RPMI8226 (cell line): ENCODE results near the gene NRG2.

Experiments used
- DNase-seq: peaks from one replicate; pipeline ENCODE4 v3.0.0-alpha.2; 2015

Gene NRG2

DNA sequence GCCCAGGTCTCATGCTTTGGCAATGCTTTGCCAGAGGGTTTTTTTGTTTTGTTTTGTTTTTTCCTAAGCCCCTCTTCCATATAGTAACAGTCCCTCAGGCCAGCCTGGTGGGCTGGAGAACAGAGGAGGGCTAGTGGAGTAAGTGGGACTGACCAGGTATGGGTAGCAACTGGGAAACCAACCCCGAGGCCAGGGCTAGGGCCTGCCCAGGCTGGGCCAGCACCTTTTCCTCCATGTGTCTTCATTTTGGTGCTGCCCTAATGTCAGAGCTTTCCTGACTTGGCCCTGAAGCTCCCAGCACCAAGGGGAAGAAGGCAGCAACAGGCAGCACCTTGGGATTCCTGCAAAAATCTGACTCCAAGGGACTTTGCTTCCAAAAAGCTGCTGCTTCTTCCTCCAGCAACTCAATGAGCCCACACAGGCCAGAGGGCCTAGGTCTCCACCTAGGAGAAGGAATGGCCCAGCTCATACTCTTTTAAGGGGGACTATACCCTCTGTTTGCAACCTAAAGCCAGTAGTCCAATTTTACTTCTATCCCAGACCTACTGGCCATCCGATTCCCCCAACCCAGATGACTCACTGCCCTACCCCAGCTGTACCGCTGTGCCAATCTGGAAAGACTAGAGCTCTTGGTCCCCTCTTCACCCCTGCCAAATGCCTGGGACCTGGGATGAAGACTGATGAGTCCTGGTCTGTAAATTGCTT lies 142.4 kb downstream of the NRG2 start:
- no peak for DNase-seq

DNA sequence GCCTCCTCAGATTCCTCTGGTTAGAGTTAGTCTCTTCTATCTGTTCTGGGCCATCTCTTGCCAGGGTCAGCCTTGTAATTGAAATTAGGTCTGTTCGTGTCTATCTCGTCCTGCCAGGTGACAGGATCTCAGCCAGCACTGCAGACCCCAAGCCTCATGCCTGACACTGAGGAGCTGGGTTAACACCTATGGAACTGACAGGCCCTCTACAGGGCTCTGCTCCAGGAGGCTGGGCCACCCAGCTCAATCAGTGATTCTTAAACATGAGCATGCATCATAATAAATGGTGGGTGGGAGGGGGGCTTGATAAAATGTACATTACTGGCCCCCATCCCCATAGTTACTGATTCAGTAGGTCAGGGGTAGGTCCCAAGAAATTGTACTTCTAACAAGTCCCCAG lies 144.1 kb downstream of the NRG2 start:
- no peak for DNase-seq

DNA sequence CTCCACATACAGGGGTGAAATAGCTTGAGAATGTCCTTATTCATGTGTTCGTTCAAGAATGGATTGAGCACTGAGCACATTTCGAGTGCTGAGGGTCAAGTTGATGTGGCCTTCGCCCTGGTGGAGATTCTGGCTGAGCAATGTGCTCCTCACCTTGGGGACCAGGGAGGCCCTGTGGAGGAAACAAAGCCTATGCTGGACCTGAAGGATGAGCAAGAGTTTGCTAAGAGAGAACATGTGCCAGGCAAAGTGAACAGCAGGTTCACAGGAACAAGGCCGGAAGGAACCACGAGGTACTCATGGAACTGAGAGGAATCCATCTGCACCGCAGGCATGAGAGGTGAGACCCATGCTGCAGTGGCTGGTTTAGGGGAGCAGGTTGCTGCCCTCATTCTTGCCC lies 145.1 kb downstream of the NRG2 start:
- no peak for DNase-seq

DNA sequence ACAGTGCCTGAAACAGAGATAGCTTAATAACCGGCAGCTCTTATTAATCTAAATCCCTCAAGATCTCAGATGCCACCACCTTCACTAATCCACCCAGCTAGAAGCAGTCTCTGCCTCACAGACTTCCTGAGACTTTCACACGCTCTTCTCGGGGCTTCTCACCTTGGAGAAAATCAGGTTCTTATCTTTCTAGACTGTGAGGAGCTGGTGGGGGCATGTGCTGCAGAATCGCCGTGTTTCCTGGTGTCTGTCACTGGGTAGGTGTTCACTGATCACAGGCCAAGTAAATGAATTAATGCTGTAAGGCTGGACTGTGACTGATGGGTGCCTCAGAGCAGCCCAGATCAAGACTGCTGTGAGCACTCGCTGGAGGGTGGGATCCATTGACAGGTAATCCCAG lies 145.8 kb downstream of the NRG2 start:
- DNase-seq, result no peak

DNA sequence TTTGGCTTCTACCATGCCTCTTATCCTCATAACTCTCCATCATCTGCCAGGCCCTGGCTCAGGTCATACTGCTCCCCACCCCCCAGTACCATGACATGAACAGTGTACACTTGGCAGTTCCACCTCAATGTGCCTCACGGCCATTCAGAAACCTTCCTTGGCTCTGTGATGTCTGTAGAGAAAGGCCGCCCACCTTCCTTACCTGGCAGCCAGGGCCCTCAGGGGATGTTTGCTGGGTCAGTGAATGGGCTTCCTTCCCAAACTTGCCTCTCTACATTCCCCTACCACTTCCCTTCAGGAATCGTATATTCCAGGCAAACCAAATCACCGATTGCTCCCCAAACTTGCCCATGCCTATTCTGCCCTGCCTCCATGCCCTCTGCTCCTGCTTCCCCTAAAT lies 146.4 kb downstream of the NRG2 start:
- no peak for DNase-seq

DNA sequence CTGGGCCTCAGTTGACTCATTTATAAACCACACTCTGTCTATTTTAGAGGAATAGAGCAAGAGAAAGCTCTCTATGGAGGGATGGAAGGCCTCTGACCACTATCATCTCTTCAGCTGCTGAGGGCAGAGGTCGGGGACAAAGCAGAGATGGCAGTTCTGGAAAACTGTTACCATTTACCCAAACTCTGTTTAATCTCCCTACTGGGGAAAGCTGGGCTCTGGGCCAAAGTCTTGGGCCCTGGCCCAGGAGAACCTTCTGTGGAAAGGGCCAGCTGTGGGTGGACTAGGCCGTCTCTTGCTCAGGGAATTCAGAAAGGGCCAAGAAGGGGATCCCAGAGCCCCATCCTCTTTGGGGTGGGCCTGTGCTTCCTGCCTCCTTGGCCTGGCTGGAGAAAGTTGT lies 147.5 kb downstream of the NRG2 start:
- no peak for DNase-seq

DNA sequence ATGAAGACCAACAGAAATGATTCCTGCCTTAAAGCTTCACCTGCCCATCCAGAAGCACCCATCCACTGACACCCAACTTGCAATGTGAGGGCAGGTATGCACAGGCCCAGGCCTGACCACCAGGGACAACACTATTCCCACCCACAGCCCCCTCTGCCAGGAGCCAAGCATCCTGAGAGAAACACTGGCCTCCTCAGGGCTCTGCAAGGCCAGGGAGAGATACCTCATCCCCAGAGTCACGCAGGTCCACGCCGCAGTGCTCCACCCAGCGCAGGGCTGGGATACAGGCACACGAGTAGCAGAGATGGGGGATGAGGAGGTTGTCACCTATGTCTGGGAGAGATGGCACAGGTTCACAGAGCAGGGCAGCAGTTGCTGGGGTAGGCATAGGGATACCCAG lies 148.1 kb downstream of the NRG2 start:
- DNase-seq, result no peak

DNA sequence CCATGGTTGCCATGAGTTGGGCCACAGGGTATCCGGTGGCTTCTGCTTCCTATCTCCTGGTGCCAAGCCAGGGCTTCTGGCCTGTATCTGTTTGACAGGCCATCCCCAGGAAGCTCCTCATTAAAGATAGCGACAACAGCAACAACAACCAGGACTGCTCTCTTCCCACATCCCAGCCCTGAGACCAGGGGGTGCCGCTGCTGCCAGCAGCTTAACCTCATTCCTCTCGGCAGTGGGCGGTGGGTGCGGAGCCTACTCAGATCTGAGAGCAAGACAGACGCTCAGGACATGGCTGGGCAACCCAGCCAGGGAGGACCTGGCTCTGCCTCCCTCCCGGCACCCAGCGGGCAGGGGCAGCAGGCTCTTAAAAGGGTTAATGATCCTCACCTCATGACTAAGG lies 149.2 kb downstream of the NRG2 start:
- DNase-seq, result no peak

DNA sequence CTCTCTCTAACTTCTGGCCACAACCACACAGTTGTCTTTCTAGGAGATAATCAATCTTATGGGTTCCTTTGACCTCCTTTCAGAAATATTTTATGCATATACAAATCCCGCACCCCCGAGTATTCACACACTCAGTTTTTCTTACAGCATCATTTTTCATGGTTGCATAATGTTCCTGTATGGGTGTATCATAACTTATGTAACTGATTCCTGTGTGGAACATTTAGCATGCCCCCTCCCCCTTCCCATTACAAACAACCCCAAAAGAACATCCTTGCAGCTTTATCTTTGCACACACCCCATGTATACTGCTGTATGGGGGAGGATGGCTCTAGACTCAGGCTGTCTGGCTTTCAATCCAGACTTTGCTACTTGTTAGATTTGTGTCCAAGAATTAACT lies 153.7 kb downstream of the NRG2 start:
- DNase-seq, result no peak

DNA sequence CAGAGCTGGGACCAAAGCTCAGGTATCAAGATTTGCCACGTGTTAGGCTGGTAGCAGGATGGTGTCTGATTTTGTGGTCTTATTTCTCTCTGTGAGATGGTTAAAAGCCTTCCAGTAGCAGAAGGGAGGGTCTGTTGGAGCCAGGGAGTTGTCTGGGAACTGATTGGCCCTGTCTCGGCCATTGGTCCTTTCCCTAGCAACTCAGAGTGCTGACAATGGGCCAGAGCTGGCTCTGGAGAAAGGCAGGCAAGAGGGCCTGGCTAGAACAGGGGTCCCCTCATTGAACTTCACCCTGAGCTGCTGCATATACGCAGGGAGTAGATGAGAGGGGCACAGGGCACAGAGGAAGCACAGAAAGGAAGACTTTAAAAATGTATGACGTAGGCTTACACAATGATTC lies 154.7 kb downstream of the NRG2 start:
- DNase-seq, result no peak

DNA sequence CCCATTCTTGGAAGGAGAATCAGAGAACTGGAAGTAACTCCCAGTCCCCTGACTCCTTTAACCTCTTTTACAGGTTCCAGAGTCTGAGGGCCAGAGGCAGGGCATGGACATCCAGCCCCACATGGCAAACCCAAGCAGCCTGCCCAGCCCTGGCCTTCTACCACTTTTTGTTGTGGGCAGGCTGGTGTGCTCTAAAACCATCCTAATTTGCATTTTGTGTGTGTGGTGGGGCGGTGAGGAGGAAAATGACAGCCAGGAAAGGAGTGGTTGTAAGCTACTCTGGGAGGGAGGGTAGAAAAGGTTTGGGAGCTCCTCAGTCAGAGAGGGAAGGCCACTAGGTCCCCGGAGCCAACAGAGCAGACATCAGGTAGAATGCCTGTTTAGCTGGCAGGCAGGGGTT lies 156.9 kb downstream of the NRG2 start:
- no peak for DNase-seq

DNA sequence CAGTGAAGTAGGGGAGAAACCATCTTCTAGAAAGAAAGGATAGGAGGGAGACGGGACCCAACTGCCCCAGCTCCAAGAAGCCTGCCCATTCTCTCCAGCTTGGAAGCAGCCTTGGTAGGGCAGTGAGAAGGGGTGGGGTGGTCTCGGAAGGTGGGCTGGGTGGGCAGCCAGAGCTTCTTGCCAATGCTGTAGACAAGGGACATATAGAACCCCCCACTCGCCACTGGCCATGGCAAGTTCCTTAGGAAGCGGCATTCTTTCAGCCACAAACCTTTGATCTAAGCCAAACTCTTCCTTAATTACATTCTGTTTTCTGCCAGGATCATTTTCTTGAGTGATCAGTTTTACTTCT lies 157.3 kb downstream of the NRG2 start:
- no peak for DNase-seq

DNA sequence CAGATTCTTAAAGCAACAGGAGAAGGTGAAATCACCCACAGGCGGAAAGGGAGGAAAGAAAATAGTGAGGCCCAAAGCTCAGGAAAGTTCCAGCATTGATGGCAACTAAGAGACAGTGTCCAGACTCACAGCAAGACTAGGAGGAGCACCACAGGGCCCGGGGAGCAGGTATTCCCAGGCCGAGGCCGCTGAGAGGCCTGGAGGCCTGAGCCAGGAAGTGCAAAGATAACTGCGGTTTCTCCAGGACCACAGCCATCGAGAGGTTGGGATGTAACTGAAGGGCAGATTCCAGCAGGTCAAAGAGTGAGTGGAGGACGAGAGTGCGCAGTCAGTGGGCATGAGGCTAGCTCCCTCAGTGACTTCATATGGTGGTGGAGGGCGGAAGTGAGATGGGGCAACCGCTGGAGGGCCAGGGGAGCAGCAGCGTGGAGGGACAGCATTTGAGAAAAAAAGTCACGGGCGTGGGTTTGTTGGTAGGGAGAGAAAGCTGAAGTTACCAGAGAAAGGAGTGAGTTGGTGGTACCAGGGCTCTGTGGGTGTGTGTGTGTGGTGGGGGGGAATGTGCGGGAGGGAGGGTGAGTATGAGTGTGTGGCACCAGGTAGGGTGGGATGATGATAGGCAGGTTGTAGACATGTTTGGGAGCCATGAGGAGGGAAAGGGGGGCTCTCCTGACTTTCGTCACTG lies 157.8 kb downstream of the NRG2 start:
- no peak for DNase-seq

DNA sequence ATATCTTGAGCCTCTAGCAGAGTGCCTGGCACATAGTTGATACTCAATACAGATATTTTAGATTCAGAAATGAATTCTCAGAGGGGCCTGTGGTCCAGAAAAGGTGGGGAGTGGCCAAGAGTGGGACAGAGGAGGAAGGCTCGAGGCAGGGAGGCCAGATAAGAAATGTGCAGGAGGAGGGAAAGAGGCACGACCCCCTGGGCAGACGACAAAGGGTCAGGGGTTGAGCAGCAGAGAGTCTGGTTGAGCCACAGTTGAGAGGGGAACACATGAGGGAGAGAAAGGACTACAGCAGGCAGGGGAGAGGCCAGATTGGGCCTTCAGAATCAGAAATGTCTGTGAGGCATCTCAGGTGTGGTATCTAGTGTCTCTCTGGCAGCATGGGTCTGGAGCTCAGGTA lies 158.4 kb downstream of the NRG2 start:
- no peak for DNase-seq

DNA sequence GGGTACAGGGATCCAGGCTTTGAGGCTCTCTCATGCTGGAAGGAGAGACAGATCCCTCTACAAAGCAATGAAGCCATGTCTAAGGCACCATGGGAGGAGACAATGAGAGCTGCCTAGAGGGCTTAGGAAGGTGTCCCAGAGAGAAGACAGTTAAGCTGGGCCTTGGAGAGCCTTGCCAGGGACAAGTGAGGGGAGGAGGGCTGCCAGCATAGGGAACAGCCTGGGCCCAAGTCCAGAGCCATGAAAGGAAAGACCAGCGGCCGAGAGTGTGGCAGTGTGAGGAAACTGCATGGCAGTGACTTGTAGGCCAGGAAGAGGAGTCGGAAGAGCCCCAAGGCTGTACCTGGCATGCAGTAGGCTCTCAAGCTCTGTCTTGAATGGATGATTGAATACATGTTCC lies 159.0 kb downstream of the NRG2 start:
- no peak for DNase-seq

DNA sequence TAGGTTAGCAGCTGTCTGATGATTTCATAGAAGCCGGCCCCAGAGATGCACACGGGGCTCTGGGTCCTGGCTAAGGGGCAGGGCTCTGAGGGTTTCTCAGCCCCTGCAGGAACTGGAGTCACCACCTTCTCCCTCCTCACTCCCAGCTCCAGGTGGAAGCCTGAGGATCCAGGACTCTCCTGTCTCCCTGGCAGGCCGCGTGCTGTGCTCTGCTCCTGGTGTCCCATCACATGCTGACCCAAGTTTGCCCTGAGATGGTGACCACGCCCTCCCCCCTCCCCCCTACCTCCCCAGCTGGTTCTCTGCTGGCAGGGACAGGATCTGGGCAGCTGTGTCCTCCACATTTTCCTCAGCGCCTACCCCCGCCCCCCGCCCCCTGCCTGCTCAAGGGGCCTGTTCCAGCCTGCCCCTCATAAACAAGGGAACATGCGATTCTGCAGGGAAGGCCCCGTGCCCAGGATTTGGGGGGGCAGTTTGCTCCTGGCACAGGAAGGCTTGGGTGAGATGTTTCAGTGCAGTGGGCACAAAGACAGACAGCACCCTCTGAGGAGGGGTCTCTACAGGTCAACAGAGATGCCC lies 160.0 kb downstream of the NRG2 start:
- DNase-seq, result no peak

DNA sequence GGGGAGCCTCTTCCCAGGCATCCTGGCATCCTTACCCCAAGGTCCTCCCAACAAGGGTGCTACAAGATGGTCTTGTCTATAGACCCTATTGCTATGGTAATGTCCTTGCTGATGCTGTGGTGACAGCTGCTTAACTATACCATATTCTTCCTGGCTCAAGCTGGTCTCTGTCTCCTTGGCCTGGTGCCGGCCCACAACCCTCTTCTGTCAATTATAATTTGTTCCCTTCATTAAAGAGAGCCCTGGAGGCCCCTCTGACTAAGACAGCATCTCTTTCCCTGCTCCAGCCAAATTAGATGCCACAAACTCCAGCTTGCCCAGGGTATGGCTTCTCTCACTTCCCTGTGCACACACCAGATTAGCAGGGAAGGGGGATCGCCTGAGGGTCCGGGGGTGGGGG lies 160.8 kb downstream of the NRG2 start:
- DNase-seq, result no peak

DNA sequence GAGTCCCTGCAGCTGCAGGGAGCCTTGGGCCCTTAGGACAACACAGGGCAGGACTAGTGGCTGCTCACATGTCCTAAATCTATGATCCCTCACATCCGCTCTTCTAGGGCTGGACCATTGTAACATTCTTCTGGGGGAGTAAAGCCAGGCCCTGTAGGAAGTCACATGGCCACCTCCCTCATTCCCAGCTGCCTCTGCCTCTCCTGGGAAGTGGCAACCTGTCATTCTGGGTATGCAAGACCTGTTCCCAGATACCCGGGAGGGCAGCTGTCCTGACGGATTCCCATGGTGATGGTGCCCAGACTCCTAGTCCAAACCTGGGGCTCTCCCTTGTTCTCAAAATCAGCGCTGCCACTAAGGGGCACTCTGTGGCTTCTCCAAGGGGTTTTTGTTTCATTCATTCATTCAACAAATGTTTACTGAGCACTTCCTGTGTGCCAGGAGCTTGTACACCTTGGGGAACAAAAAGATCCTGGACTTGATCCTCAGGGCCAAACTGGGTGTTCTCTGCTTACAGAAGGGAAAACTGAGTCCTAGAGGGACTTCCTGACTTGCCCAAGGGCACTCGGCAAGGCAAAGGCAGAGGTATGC lies 161.9 kb downstream of the NRG2 start:
- DNase-seq, result no peak

DNA sequence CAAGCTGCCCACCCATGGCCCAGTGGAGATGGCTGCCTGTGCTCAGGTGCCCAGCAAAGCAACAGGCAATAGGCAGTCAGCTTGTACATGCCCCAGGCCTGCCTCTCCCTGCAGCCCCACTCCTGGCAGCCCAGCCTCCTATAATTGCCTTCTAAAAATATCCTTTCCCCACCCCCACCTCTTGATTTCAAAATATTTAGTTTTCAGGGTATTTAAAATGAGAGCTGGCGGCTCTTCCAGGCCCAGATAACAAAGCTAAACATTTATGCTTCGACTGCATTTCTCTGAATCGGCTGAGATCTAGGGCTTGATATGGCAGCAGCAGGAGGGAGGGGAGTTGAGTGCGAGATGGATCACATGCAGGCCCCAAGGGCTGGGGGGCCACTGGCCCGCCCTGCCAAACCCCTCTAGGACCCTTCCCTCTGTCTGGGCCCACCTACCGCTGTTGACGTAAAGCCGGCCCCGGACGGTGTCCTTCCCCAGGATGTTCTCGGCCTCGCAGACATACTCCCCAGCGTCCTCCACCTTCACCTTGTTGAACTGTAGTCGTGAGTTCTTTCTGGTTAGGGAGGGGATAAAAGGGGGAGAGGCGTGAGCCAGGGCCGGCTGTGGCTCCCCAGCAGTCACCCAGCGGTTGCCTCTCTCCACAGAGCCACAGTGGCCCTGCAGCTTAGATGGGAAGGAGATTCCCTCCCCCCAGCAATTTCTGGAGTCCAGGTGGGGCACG lies 162.5 kb downstream of the NRG2 start:
- DNase-seq, result no peak

DNA sequence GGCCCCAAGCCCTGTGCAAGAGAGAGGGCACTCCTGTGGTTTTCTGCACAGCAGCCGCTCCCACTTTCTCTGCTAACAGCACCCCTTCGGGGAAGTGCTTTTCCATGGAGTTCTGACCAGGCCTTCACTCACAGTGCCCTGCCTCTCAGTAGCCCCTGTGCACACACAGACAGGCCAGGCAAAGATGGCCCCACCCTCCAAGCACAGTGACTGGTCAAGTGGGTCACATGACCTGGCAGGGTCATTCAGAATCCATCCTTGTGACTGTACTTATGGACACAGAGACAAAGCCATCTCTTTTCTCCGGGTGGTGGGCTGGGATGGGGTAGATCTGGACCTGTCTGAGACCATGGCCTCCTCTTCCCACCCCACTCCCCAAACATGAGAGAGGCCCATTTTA lies 165.0 kb downstream of the NRG2 start:
- DNase-seq, result no peak

DNA sequence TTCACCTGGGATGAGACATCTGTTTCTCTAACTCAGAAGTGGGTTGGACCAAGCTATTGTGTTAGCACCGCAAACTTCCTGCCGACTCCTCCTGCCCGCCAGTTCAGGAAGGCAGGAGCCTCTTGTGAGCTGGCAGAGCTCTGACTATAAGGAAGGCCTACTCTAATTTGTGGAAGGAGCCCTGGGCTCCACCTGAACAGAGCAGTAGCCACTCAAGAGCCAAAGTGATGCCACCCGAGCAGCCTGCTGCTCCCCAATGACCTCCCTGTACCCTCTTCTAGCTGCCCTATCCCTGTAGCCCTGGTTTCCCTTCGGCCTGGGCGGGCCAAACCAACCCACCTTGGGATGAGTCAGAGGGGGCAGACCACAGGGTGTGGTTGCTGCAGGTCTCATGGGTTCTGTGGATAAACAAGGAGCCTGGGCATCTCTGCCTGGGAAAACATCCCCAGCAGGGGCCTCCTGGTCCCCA lies 165.9 kb downstream of the NRG2 start:
- DNase-seq, result no peak

DNA sequence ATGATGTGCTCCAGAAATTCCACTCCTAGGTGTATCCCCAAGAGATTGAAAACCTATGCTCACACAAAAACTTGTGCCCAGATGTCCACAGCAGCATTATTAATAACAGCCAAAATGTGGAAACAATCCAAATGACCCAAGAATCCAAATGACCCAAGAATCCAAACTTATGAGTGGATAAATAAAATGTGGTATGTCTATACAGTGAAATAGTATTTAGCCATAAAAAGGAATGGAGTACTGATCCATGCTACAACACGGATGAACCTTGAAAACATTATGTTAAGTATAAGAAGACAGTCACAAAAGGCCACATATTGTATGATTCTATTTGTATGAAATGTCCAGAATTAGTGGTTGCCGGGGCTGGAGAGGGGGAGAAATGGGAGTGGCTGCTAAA lies 167.1 kb downstream of the NRG2 start:
- no peak for DNase-seq
